HG03378 (cell line): ENCODE data around the gene DCTN1.

Experiments
- ATAC-seq: cut with Tn5 transposase; IDR thresholded peaks from one replicate; pipeline ENCODE4 v1.9.1; 2021; ENCODE audit warnings: mild to moderate bottlenecking, moderate library complexity; ENCODE audit not compliant: unreplicated experiment

The DCTN1 gene

GRCh38 chr2:74327627-74328026, 52.5 kb downstream of the DCTN1 start:
- ATAC-seq, result no peak

- no peak for ATAC-seq
Observed at GRCh38 chr2:74327199-74327598, 52.9 kb downstream of the DCTN1 start.

- ATAC-seq, result no peak
Observed at GRCh38 chr2:74325815-74326214, 54.3 kb downstream of the DCTN1 start.

GRCh38 chr2:74321737-74322136, 58.4 kb downstream of the DCTN1 start:
- ATAC-seq, result no peak

GRCh38 chr2:74317701-74318100, 62.4 kb downstream of the DCTN1 start:
- no peak for ATAC-seq

- ATAC-seq, result no peak
Observed at GRCh38 chr2:74316627-74317295, 63.4 kb downstream of the DCTN1 start.

- no peak for ATAC-seq
Observed at GRCh38 chr2:74314107-74314506, 66.0 kb downstream of the DCTN1 start.

- no peak for ATAC-seq
Observed at GRCh38 chr2:74313497-74313896, 66.6 kb downstream of the DCTN1 start.

GRCh38 chr2:74312913-74313312, 67.2 kb downstream of the DCTN1 start:
- no peak for ATAC-seq
